ENCODE measurements around the gene KRT13. TPM values are rescaled to one million over a fixed set of nuclear protein-coding genes. Genes with fewer than 3 reads are reported as not detected.

KRT13 gene
- total RNA-seq, 1 experiment from 2014 or later, result 0.30 TPM

- no peak overlapping the region for H3K27ac ChIP-seq
- H3K27me3 ChIP-seq, result no peaks in the 10 kb centered on the region
- no peak overlapping the region for H3K4me3 ChIP-seq
- no peak for DNase-seq
- H3K4me1 ChIP-seq, result no peaks in the 10 kb centered on the region
- no peaks in the 10 kb centered on the region for H3K9me3 ChIP-seq (replicated peaks)
- H3K36me3 ChIP-seq, result no peaks in the 10 kb centered on the region
Measured at GRCh38 chr17:41483991-41484826, 21.2 kb downstream of the KRT13 start.

- no peak for DNase-seq
- Histone ChIP-seq H3K27me3 (no peaks in the 10 kb centered on the region), H3K4me1 (no peaks in the 10 kb centered on the region), H3K27ac (no peak overlapping the region), H3K36me3 (no peaks in the 10 kb centered on the region), H3K9me3 (replicated peaks) (no peaks in the 10 kb centered on the region), H3K4me3 (no peak overlapping the region)
Measured at GRCh38 chr17:41483531-41483930, 21.9 kb downstream of the KRT13 start.

- Histone ChIP-seq H3K27ac (no peak within 1 kb of the TSS), H3K9me3 (replicated peaks) (no peaks in the 10 kb centered on the region), H3K36me3 (no peaks in the 10 kb centered on the region)
Measured at GRCh38 chr17:41481036-41481435, 24.4 kb downstream of the KRT13 start, which contains the start of gene KRT35. Gene KRT35, minus strand, starts transcription at chr17:41481151. Its CDS starts 54 bp downstream, at chr17:41481097.

GRCh38 chr17:41480581-41480980 is 24.8 kb downstream of the KRT13 start:
- H3K4me3 ChIP-seq, result no peak overlapping the region
- no peaks in the 10 kb centered on the region for H3K9me3 ChIP-seq (replicated peaks)
- H3K27me3 ChIP-seq, result no peaks in the 10 kb centered on the region
- no peak overlapping the region for H3K27ac ChIP-seq
- no peaks in the 10 kb centered on the region for H3K4me1 ChIP-seq
- H3K36me3 ChIP-seq, result no peaks in the 10 kb centered on the region
- DNase-seq, result no peak

More at GRCh38 chr17:41481036-41481435, 24.4 kb downstream of the KRT13 start, which contains the start of gene KRT35:
- Histone ChIP-seq H3K4me1 (no peaks in the 10 kb centered on the region), H3K4me3 (no peak within 1 kb of the TSS), H3K27me3 (no peaks in the 10 kb centered on the region)
- no peak for DNase-seq

GRCh38 chr17:41480136-41480535 is 25.3 kb downstream of the KRT13 start:
- H3K4me3 ChIP-seq, result no peak overlapping the region
- H3K9me3 ChIP-seq (replicated peaks), result no peaks in the 10 kb centered on the region
- no peak for DNase-seq
- no peaks in the 10 kb centered on the region for H3K27me3 ChIP-seq
- H3K4me1 ChIP-seq, result no peaks in the 10 kb centered on the region
- no peaks in the 10 kb centered on the region for H3K36me3 ChIP-seq
- H3K27ac ChIP-seq, result no peak overlapping the region

- Histone ChIP-seq H3K27ac (no peak overlapping the region), H3K36me3 (no peaks in the 10 kb centered on the region), H3K4me3 (no peak overlapping the region), H3K9me3 (replicated peaks) (no peaks in the 10 kb centered on the region), H3K4me1 (no peaks in the 10 kb centered on the region), H3K27me3 (no peaks in the 10 kb centered on the region)
- DNase-seq, result no peak
Measured at GRCh38 chr17:41478237-41478636, 27.2 kb downstream of the KRT13 start.

GRCh38 chr17:41476866-41477815 is 28.3 kb downstream of the KRT13 start:
- Histone ChIP-seq H3K9me3 (replicated peaks) (no peaks in the 10 kb centered on the region), H3K27me3 (no peaks in the 10 kb centered on the region), H3K4me1 (no peaks in the 10 kb centered on the region), H3K36me3 (no peaks in the 10 kb centered on the region), H3K4me3 (no peak overlapping the region), H3K27ac (no peak overlapping the region)
- no peak for DNase-seq

GRCh38 chr17:41475421-41475820 is 30.0 kb downstream of the KRT13 start:
- Histone ChIP-seq H3K4me3 (no peak overlapping the region), H3K27ac (no peak overlapping the region), H3K9me3 (replicated peaks) (no peaks in the 10 kb centered on the region), H3K4me1 (no peaks in the 10 kb centered on the region), H3K36me3 (no peaks in the 10 kb centered on the region), H3K27me3 (no peaks in the 10 kb centered on the region)
- DNase-seq, result no peak

- Histone ChIP-seq H3K27me3 (no peaks in the 10 kb centered on the region), H3K36me3 (no peaks in the 10 kb centered on the region), H3K4me1 (no peaks in the 10 kb centered on the region), H3K27ac (no peak overlapping the region), H3K4me3 (no peak overlapping the region), H3K9me3 (replicated peaks) (no peaks in the 10 kb centered on the region)
- no peak for DNase-seq
Measured at GRCh38 chr17:41474863-41475262, 30.5 kb downstream of the KRT13 start.

- DNase-seq, result no peak
- Histone ChIP-seq H3K36me3 (no peaks in the 10 kb centered on the region), H3K27me3 (no peaks in the 10 kb centered on the region), H3K4me1 (no peaks in the 10 kb centered on the region), H3K4me3 (no peak overlapping the region), H3K27ac (no peak overlapping the region), H3K9me3 (replicated peaks) (no peaks in the 10 kb centered on the region)
Measured at GRCh38 chr17:41468346-41468745, 37.1 kb downstream of the KRT13 start.

GRCh38 chr17:41467561-41467960 is 37.9 kb downstream of the KRT13 start:
- no peaks in the 10 kb centered on the region for H3K9me3 ChIP-seq (replicated peaks)
- no peaks in the 10 kb centered on the region for H3K4me1 ChIP-seq
- no peak for DNase-seq
- no peak overlapping the region for H3K27ac ChIP-seq
- H3K27me3 ChIP-seq, result no peaks in the 10 kb centered on the region
- H3K36me3 ChIP-seq, result no peaks in the 10 kb centered on the region
- no peak overlapping the region for H3K4me3 ChIP-seq

GRCh38 chr17:41466988-41467387 is 38.4 kb downstream of the KRT13 start, which contains the start of gene KRT32:
Gene KRT32, minus strand, starts transcription at chr17:41467386. Its CDS starts 61 bp downstream, at chr17:41467325.
- Histone ChIP-seq H3K9me3 (replicated peaks) (no peaks in the 10 kb centered on the region), H3K27ac (no peak within 1 kb of the TSS), H3K36me3 (no peaks in the 10 kb centered on the region), H3K4me3 (no peak within 1 kb of the TSS), H3K27me3 (no peaks in the 10 kb centered on the region), H3K4me1 (no peaks in the 10 kb centered on the region)
- DNase-seq, result no peak

GRCh38 chr17:41464682-41465081 is 40.7 kb downstream of the KRT13 start:
- Histone ChIP-seq H3K9me3 (replicated peaks) (no peaks in the 10 kb centered on the region), H3K4me1 (no peaks in the 10 kb centered on the region), H3K27ac (no peak overlapping the region), H3K36me3 (no peaks in the 10 kb centered on the region), H3K27me3 (no peaks in the 10 kb centered on the region), H3K4me3 (no peak overlapping the region)
- DNase-seq, result no peak

- Histone ChIP-seq H3K27ac (no peak overlapping the region), H3K9me3 (replicated peaks) (no peaks in the 10 kb centered on the region), H3K27me3 (no peaks in the 10 kb centered on the region), H3K36me3 (no peaks in the 10 kb centered on the region), H3K4me3 (no peak overlapping the region), H3K4me1 (no peaks in the 10 kb centered on the region)
- DNase-seq, result no peak
Measured at GRCh38 chr17:41464173-41464572, 41.2 kb downstream of the KRT13 start.

GRCh38 chr17:41463746-41464145 is 41.7 kb downstream of the KRT13 start:
- Histone ChIP-seq H3K27me3 (no peaks in the 10 kb centered on the region), H3K36me3 (no peaks in the 10 kb centered on the region), H3K4me3 (no peak overlapping the region), H3K4me1 (no peaks in the 10 kb centered on the region), H3K27ac (no peak overlapping the region), H3K9me3 (replicated peaks) (no peaks in the 10 kb centered on the region)
- no peak for DNase-seq

All from SJCRH30 (cell line).